Neural progenitor cell (in vitro differentiated cells): ENCODE results near the gene YTHDF1. TPM values are rescaled to one million over a fixed set of nuclear protein-coding genes. Genes with fewer than 3 reads are reported as not detected.

ENCODE experiments used
- DNase-seq: peaks from one replicate; pipeline ENCODE4 v3.0.0-alpha.2; 2016; ENCODE audit warnings: low spot score
- H2AFZ ChIP-seq: fragments of 200-600 bp; sonication (generic); replicated peaks from 2 replicates; pipeline ENCODE4 v1.6.1; 2016; ENCODE audit warnings: antibody characterized with exemption
- H3F3A ChIP-seq: fragments of 200-600 bp; sonication (generic); 2 replicates; pipeline ENCODE4 v1.6.1; 2016; ENCODE audit warnings: antibody characterized with exemption, low read depth
- H3K27ac ChIP-seq: fragments of 200-600 bp; sonication (generic); 2 replicates; pipeline ENCODE4 v1.5.1; 2016; ENCODE audit warnings: mild to moderate bottlenecking
- H3K27me3 ChIP-seq: fragments of 200-600 bp; sonication (generic); 2 replicates; pipeline ENCODE4 v1.6.1; 2016; ENCODE audit warnings: mild to moderate bottlenecking, moderate library complexity
- H3K36me3 ChIP-seq: fragments of 200-600 bp; sonication (generic); 2 replicates; pipeline ENCODE4 v1.5.1; 2016
- H3K4me1 ChIP-seq: fragments of 200-600 bp; sonication (generic); 2 replicates; pipeline ENCODE4 v1.6.1; 2016; ENCODE audit warnings: mixed run types
- H3K4me2 ChIP-seq: fragments of 200-600 bp; sonication (generic); 2 replicates; pipeline ENCODE4 v1.6.1; 2016
- H3K4me3 ChIP-seq: fragments of 200-600 bp; sonication (generic); 2 replicates; pipeline ENCODE4 v1.5.1; 2016
- H3K79me2 ChIP-seq: fragments of 200-600 bp; sonication (generic); 2 replicates; pipeline ENCODE4 v1.6.1; 2016; ENCODE audit warnings: low read depth
- H3K9ac ChIP-seq: fragments of 200-600 bp; sonication (generic); 2 replicates; pipeline ENCODE4 v1.6.1; 2016
- H3K9me3 ChIP-seq: fragments of 200-600 bp; sonication (generic); 2 replicates; pipeline ENCODE4 v1.5.1; 2016; ENCODE audit warnings: low read depth
- H4K20me1 ChIP-seq: fragments of 200-600 bp; sonication (generic); 2 replicates; pipeline ENCODE4 v1.6.1; 2016; ENCODE audit warnings: low read depth
- H3K27ac Mint-ChIP-seq: 3 replicates; pipeline ENCODE4 v1.8.0; 2021; ENCODE audit warnings: mixed read lengths
- H3K27me3 Mint-ChIP-seq: 2 replicates; pipeline ENCODE4 v1.8.0; 2022; ENCODE audit warnings: low read depth, mild to moderate bottlenecking, inconsistent platforms, moderate library complexity, mixed read lengths; ENCODE audit not compliant: insufficient read depth
- H3K36me3 Mint-ChIP-seq: 3 replicates; pipeline ENCODE4 v1.8.0; 2021; ENCODE audit warnings: mixed read lengths
- H3K4me1 Mint-ChIP-seq: 3 replicates; pipeline ENCODE4 v1.8.0; 2021; ENCODE audit warnings: mixed read lengths
- H3K4me3 Mint-ChIP-seq: 3 replicates; pipeline ENCODE4 v1.8.0; 2021; ENCODE audit warnings: mild to moderate bottlenecking, moderate library complexity, mixed read lengths
- H3K9me3 Mint-ChIP-seq: 3 replicates; pipeline ENCODE4 v1.8.0; 2020; ENCODE audit warnings: mixed read lengths
- CTCF ChIP-seq: fragments of 200-600 bp; sonication (generic); IDR thresholded peaks from 2 replicates; pipeline ENCODE4 v1.5.1; 2017; ENCODE audit warnings: antibody characterized with exemption, mild to moderate bottlenecking
- EZH2 ChIP-seq: fragments of 200-600 bp; sonication (generic); IDR thresholded peaks from 2 replicates; pipeline ENCODE4 v1.6.1; 2017; ENCODE audit warnings: antibody characterized with exemption, mild to moderate bottlenecking, moderate library complexity
- EZH2phosphoT487 ChIP-seq: fragments of 200-600 bp; sonication (generic); IDR thresholded peaks from 2 replicates; pipeline ENCODE4 v1.6.1; 2017; ENCODE audit warnings: antibody characterized with exemption
- total RNA-seq: library from RNA; depleted of rRNA; stranded (reverse); fragments of >200 nt; gene quantifications from 2 replicates; pipeline ENCODE4 v1.2.3, GENCODE V29; 2015; ENCODE audit warnings: low replicate concordance

Gene YTHDF1
- total RNA-seq, 1 donor from 2014 or later = 28.1 TPM

- no peaks in the 10 kb centered on the region for H3K4me1 ChIP-seq
- no peaks in the 10 kb centered on the region for H3K9me3 ChIP-seq
- H3F3A ChIP-seq = peaks cover 18% of the 10 kb centered on the region
- Mint-ChIP-seq H3K36me3 (no peaks in the 10 kb centered on the region), H3K4me1 (peaks cover 3% of the 10 kb centered on the region), H3K27ac (peak overlapping the region; percentile 1), H3K9me3 (no peaks in the 10 kb centered on the region), H3K4me3 (peak overlapping the region; percentile 1), H3K27me3 (peaks cover 16% of the 10 kb centered on the region)
- peaks cover 9% of the 10 kb centered on the region for H4K20me1 ChIP-seq
- no peak for TF ChIP-seq EZH2phosphoT487
- TF ChIP-seq CTCF = no peak
- TF ChIP-seq EZH2 = no peak
- no peak for DNase-seq
- no peaks in the 10 kb centered on the region for H3K36me3 ChIP-seq
- H3K4me2 ChIP-seq = no peak overlapping the region
- no peak overlapping the region for H2AFZ ChIP-seq
- no peaks in the 10 kb centered on the region for H3K27me3 ChIP-seq
- H3K27ac ChIP-seq = no peak overlapping the region
- no peak overlapping the region for H3K9ac ChIP-seq
- no peak overlapping the region for H3K4me3 ChIP-seq
- no peaks in the 10 kb centered on the region for H3K79me2 ChIP-seq
Measured at GRCh38 chr20:63189322-63189642, 26.6 kb downstream of the YTHDF1 start.

GRCh38 chr20:63188641-63189321 is 27.1 kb downstream of the YTHDF1 start:
- peaks cover 3% of the 10 kb centered on the region for H3K4me1 Mint-ChIP-seq
- H3K9ac ChIP-seq = no peak overlapping the region
- no peaks in the 10 kb centered on the region for H3K36me3 Mint-ChIP-seq
- H4K20me1 ChIP-seq = peaks cover 4% of the 10 kb centered on the region
- no peak overlapping the region for H3K4me2 ChIP-seq
- H2AFZ ChIP-seq = no peak overlapping the region
- TF ChIP-seq EZH2phosphoT487 = no peak
- no peak for TF ChIP-seq EZH2
- TF ChIP-seq CTCF = no peak
- H3K27me3 Mint-ChIP-seq = peaks cover 16% of the 10 kb centered on the region
- H3K79me2 ChIP-seq = no peaks in the 10 kb centered on the region
- DNase-seq = no peak
- no peak overlapping the region for H3K4me3 Mint-ChIP-seq
- no peaks in the 10 kb centered on the region for H3K9me3 Mint-ChIP-seq
- H3K27ac ChIP-seq = no peak overlapping the region
- no peak overlapping the region for H3K4me3 ChIP-seq
- no peak overlapping the region for H3K27ac Mint-ChIP-seq
- no peaks in the 10 kb centered on the region for H3K4me1 ChIP-seq
- H3K36me3 ChIP-seq = no peaks in the 10 kb centered on the region
- peaks cover 18% of the 10 kb centered on the region for H3F3A ChIP-seq
- H3K9me3 ChIP-seq = no peaks in the 10 kb centered on the region
- H3K27me3 ChIP-seq = no peaks in the 10 kb centered on the region

GRCh38 chr20:63188159-63188442 is 27.8 kb downstream of the YTHDF1 start:
- H3K9me3 Mint-ChIP-seq = no peaks in the 10 kb centered on the region
- H3K4me1 Mint-ChIP-seq = peaks cover 6% of the 10 kb centered on the region
- TF ChIP-seq EZH2phosphoT487 (no peak), EZH2 (no peak), CTCF (no peak)
- H3K27ac ChIP-seq = no peak overlapping the region
- H3K9me3 ChIP-seq = no peaks in the 10 kb centered on the region
- no peak overlapping the region for H3K27ac Mint-ChIP-seq
- DNase-seq = no peak
- peaks cover 16% of the 10 kb centered on the region for H3K27me3 Mint-ChIP-seq
- H3K27me3 ChIP-seq = no peaks in the 10 kb centered on the region
- H3K4me1 ChIP-seq = no peaks in the 10 kb centered on the region
- no peak overlapping the region for H3K4me3 Mint-ChIP-seq
- H3K36me3 Mint-ChIP-seq = no peaks in the 10 kb centered on the region
- peaks cover 18% of the 10 kb centered on the region for H3F3A ChIP-seq
- no peaks in the 10 kb centered on the region for H3K36me3 ChIP-seq
- H3K9ac ChIP-seq = no peak overlapping the region
- H3K4me3 ChIP-seq = no peak overlapping the region
- no peak overlapping the region for H2AFZ ChIP-seq
- H3K79me2 ChIP-seq = no peaks in the 10 kb centered on the region
- H3K4me2 ChIP-seq = no peak overlapping the region
- peaks cover 5% of the 10 kb centered on the region for H4K20me1 ChIP-seq
